Kidney capillary endothelial cell (primary cell): ENCODE measurements around the gene ZNF429.
"Not testable (repeated sequence)": the region's sequence is repeated elsewhere in the genome, so short reads cannot be mapped to it uniquely, and the experiment has no call there.

Experiments
- DNase-seq: peaks from one replicate; pipeline ENCODE4 v3.0.0-alpha.2; 2018; ENCODE audit warnings: low spot score

The ZNF429 gene

DNA sequence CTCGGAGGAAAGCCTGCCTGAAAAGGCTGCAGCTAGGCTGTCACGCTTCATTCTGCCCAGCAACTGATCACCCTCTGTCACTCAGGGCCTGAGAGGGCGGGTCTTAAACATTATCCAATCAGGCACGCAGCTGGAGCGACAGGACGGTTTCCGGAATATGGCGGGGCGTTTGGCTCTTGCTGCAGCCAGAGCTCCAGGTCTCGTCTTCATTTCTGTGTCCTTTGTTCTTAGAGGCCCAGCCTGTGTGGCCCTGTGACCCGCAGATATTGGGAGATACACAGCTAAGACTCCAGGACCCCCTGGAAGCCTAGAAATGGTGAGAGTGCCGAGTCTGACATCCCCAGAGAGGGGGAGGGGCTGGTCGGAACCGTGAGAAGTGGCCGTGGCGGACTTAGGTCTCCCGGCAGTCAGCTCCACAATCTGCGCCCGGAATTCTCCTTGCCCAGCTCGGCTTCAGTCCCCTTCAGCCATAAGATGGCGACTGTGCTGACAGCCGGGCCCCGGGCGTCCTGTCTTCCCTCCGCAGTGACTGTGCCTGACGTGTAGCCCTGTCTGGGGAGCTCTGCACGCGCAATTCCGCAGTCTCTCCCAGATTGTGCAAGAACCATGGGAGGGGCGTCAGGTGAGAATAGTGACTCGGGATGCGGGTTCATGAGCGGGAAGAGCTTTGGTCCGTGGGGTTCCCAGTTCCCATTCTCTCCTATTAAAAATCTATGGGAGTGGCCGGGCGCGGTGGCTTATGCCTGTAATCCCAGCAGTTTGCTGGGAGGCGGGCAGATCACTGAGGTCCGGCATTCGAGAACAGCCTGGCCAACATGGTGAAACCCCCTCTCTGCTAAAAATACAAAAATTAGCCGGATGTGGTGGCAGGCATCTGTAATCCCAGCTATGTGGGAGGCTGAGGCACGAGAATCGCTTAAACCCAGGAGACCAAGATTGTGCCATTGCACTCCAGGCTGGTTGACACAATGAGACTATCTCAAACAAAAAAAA is at the start of gene ZNF429:
TSS of gene ZNF429 (plus strand) at position 144 of the 993 bp plus-strand sequence. CDS start at position 314, 170 bp downstream.
- DNase-seq = peak; percentile 84

DNA sequence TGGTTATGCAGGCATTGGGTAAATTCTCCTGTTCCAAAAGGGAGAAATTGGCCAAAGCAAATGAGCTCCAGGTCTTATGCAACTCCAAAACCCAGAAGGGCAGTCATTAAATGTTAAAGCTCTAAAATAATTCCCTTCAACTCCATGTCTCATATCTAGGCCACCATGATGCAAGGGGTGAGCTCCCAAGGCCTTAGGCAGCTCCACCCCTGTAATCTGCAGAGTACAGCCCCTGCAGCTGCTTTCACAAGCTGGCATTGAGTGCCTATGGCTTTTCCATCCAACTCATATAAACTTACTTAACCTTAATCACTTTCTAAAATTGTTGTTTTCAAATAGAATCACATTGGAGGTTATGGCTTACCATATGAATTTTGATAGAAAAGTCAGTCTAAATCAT is 44.7 kb upstream of the ZNF429 start:
- no peak for DNase-seq

DNA sequence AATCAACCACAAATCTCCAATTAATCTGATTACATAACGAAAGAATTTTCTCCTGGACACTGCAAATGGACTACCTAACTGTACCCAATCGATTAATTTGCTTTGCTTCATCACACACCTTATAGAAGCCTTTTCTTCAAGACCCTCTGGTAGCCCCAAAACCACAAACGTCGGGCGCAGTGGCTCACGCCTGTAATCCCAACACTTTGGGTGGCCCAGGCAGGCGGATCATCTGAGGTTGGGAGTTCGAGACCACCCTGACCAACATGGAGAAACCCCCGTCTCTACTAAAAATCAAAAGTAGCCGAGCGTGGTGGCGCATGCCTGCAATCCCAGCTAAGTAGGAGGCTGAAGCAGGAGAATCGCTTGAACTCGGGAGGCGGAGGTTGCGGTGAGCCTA is 42.9 kb upstream of the ZNF429 start:
- DNase-seq = no peak

DNA sequence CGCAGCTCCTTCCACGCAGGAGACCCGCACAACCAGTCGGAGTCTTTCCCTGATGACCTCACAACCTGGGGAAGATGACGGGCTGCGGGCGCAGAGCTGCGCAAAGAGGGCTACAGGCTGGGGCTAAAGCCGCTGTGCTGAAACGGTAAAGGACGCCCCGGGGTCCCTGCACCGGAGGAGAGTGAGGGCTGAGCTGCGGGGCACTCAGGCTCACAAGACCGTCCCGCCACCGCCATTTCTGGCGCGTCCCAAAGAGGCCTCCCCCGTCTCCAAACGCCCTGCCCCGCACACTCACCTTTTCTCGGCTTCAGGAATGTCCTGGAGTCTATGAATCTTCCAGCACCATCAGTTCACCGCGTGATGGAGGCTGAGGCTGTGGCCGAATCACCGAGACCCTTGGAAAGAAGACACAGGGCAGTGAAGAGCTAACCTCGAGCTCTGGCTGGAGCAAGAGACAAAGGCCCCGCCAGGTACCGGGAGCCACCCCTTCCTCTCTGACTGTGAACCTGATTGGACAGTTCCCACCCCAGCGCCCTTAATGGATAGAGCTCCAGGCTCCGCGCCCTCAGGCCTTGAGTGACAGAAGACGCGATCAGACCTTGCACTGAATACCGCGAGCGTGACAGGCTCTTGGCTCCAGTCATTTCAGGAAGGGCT is 41.8 kb upstream of the ZNF429 start:
- no peak for DNase-seq

DNA sequence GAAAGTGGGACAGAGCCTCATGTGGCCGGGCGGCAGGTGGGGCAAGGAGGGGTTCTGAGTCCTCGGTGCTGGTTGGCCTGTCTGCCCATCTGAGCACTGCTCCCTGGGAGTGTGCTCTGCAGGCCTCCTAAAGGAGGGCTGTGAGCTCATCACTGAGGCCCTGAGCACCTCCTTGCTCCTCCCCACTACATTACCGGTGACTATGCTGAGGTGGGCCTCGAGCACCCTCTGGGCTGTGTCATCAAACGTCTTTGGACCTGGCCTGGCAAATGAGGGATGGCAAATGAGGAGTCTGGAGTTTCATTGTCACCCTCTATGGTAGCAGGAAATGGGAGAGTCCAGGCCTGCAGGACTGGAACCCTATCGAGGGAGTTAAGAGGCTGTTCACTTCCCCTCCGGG is 38.8 kb upstream of the ZNF429 start:
- DNase-seq = no peak

DNA sequence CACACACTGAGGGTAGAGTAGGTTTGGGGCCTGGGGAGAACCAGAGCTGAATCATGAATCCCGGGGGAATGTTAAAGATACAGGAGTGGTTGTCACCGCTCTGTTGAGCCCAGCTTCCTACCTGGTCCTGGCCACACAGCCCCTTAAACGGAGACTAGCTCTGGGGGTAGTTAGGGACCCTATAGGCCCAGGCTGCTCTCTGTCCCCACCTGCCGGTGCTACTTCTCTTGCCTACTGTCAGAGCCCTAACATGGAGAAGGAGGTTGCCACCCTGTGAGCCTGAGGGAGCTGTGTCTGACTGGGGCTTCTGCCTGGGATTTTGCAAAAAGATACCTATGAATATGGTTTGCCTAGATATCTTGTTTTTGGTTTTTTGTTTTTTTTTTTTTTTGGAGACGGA is 36.6 kb upstream of the ZNF429 start:
- DNase-seq = no peak

DNA sequence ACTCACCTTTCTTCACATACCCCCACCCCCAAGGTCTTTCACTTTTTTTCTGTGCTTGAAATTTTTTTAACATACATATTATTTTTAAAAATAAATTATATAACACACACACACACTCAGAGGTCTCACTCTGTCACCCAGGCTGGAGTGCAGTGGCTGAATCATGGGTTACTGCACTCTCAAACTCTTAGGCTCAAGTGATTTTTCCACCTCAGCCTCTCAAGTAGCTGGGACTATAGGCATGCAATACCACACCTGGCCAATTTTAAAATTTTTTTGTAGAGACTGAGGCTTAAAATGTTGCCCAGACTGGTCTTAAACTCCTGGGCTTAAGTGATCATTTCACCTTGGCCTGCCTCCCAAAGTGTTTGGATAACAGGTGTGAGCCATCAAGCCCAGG is 32.9 kb upstream of the ZNF429 start:
- DNase-seq = no peak

DNA sequence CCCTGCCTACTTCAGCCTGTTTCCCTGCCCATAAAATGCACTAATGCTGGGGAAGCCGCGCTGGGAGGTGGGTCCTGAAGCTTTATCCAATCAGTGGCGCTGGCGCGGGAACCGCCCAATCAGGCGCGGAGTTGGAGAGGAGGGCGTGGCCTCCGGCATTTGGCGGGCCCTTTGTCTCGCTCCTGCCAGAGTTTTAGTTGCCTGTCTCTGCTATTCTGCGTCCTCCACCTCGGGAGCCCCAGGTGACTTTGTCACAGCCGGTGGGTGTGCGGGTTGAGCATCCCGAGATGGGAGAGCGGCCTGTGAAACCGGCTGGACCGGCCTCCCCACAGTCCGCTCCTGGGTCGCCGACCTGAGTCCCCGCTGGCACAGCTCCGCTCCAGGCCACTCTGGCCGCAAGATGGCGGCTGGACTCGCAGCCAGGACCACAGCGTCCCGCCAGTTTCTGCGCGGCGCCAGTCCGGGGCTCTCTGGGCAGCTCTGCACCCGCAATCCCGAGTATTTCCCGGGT is 30.7 kb upstream of the ZNF429 start:
- peak; percentile 1 for DNase-seq

DNA sequence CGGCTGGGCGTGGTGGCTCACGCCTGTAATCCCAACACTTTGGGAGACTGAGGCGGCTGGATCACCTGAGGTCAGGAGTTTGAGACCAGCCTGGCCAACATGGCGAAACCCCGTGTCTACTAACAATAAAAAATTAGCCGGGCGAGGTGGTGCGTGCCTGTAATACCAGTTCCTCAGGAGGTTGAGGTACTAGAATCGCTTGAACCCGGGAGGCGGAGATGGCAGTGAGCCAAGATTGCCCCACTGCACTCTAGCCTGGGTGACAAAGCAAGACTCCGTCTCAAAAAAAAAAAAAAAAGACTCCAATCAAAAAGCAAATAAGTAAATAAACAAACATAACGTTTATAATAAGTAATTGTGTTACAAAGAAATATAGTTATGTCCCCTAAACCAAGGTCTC is 23.0 kb upstream of the ZNF429 start:
- DNase-seq = not testable (repeated sequence)

DNA sequence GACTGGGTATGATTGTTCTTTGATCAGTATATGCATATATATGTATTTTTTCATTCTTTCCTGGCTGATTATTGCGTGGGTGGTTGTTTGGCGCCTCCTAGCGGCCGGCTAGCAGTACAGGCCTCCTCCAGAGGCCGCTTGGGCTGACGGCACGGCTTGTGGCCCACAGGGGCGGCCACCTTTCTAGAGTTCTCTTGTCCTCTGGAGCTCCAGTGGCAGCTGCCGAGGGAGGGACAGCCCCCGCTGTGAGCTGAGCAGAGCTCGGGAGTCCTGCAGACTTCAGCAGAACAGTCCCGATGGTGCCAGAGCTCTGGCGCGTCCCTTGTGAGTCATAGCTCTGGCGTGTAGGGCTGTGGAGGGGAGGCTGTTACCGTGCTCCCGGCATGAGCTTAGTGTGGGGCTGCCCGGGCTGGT is 22.5 kb upstream of the ZNF429 start:
- no peak for DNase-seq

DNA sequence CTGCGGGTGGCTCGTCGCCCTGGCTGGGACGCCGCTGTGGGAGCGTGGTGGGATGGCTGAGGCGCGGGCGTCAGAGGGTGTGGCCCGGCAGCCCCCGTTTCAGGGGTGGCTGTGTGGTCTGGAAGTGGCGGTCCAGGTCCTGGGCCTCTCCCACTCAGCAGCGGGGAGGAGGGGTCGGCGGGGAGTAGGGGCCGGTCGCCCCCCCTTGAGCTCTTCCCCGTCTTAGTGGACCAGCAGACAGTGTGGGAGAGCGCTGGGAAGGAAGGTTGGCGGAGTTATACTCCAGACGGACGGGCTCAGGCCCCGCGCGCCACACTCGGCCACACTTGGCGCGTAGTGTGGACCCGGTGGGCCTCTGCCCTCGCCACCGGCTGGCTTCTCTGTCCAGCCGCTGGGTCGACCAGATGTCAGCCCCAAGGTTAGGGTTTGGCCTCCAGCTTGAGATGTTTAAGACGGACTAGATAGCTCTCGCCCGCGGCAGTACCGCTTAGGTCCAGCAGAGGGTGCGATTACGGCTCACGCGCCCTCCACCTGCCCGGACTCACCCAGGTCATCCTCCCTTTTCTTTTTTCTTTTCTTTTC is 21.7 kb upstream of the ZNF429 start:
- DNase-seq = no peak

DNA sequence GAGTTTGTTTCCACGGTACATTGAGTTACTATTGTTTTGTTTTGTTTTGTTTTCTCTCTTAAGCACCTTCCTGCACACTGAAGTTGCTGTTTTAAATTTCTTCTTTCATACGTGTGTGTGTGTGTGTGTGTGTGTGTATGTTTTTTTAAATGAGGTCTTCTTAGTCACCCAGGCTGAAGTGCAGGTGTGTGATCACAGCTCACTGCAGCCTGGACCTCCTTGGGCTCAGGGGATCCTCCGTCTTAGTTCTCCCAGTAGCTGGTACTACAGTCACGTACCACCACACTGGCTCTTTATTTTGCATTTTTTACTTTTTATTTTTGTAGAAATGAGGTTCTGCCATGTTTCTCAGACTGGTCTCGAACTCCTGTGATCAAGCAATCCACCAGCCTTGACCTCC is 20.8 kb upstream of the ZNF429 start:
- no peak for DNase-seq

DNA sequence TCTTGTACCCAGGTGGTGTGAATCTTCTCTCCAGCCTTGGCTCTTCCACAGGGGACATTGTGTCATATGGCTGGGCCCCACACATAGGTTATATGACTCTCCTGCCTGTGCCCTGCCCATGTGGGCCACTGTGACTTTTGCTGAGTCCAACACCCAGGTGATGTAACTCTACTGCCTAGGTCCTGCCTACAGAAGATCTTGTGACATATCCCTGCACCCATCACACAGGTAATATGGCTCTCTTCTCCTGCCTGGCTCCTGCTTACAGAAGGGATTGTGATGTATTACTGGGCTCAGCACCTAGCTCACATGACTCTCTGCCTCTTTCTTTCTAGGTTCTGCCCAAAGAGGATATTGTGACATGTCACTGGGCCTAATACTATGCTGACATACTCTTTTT is 19.5 kb upstream of the ZNF429 start:
- no peak for DNase-seq

DNA sequence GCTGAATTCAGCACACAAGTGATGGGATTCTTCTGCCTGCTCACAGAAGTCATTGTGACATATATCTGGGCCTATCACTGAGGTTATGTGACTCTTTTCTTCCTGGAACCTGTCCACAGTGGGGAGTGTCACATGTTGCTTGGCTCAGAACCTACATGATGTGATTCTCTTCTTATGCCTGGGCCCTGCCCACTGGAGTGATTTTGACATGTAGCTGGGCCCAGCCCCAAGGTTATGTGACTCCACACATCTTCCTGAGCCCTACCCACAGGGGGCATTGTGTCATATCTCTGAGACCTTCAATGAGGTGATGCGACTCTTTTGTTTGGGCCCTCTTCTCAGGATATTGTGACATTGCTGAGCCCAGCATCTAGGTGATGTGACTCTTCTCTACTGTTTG is 17.4 kb upstream of the ZNF429 start:
- DNase-seq = no peak

DNA sequence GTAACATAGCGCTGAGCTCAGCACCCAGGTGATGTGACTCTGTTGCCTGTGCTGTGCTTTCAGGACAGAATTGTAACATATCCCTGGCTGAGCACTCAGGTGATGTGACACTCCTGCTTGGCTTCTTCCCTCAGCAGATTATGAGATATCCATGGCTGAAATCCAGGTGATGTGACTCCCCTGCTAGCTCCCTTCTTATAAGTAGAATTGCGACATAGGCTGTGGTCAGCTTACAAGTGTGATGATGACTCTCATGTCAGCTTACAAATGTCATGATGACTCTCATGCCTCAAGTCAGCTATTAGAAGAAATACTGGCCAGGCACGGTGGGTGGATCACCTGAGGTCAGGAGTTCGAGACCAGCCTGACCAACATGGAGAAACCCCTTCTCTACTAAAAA is 14.3 kb upstream of the ZNF429 start:
- DNase-seq = no peak

DNA sequence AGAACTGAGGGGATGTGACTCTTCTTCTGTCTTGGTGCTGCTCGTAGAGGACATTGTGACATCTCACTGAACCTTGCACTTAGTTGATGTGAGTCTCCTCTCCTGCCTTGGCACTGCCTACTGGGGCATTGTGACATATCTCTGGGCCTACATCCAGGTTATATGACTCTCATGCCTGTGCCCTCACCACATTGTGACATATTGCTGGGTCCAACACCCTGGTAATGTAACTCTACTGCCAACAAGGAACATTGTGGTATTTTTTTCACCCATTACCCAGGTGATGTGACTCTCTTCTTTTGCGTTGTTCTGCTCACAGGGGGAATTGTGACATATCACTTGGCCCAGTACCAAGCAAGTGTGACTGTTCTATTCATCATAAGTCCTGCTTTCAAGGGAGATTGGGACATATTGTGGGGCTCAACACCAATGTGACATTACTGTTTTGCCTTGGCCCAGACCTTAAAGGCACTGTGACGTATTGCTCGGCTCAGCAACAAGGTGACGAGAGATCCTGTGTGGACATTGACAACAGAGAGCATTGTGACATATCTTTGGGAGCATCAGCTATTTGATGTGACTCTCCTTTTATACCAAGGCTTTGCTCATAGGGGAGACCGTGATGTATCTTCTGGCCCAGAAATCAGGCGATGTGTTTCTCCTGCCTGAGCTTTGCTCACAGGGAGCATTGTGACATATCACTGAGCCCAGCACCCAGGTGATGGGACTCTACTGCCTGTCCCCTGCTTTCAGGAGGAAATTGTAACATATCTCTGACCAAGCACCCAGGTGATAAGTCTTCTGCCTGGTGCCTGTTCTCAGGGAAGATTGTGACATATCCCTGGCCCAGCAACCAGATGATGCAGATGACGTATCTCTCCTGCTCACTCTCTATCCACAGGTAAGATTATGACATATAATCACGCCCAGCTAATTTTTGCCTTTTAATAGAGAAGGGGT is 12.2 kb upstream of the ZNF429 start:
- DNase-seq = no peak

DNA sequence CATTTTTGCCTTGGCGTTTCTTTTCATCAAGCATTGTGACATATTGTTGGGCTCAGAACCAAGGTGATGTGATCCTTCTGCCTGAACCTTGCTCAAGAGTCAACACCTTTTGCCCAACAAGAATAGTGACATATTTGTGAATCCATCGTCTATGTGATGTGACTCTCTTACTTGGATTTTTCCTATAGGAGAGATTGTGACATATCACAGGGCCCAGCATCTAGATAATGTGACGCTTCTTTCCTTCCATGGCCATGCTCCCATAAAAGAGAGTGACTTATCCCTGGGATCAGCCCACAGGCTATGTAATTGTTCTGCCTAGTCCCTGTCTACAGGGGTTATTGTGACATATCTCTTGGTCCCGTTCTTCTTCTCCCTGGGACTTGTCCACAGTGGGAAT is 8.5 kb upstream of the ZNF429 start:
- DNase-seq = no peak

DNA sequence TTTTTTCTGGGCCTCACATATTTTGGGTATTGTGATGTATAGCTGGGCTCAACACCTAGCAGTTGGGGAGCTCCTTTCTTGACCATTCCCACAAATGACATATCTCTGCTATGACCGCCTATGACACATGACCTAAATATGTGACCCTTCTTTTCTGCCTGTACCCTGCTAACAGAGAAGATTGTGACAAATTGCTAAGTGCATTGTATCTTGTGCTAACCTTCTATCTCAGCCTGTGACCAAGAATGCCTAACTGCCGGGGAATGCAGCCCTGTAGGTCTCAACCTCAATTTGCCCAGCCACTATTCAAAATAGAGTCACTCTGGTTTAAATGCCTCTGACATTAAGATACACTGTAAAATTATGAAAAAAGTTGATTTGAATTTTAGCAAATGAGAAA is 6.8 kb upstream of the ZNF429 start:
- DNase-seq = no peak

DNA sequence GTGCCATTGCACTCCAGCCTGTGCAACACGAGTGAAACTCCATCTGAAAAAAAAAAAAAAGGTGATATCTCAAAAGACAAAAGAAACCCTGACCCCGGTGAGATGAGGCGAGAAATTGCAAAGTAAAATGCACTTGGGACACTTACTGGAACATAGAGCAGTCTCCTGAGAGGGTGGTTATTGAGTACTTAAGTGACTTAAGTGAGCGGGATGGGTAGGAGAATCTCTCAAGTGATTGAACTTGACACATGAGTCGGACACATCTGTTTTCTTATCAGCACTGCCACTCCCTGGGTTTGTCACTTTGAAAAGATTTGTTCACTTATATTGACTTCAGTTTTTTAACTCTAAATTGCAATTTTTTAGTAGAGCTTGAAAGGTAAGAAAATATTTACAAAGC is 2.8 kb downstream of the ZNF429 start:
- no peak for DNase-seq

DNA sequence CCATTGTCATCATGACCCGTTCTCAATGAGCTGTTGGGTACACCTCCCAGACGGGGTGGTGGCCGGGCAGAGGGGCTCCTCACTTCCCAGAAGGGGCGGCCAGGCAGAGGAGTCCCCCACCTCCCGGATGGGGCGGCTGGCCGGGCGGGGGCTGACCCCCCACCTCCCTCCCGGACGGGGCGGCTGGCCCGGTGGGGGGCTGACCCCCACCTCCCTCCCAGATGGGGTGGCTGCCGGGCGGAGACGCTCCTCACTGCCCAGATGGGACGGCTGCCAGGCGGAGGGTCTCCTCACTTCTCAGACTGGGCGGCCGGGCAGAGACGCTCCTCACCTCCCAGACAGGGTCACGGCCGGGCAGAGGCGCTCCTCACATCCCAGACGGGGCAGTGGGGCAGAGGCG is 5.7 kb downstream of the ZNF429 start:
- not testable (repeated sequence) for DNase-seq

DNA sequence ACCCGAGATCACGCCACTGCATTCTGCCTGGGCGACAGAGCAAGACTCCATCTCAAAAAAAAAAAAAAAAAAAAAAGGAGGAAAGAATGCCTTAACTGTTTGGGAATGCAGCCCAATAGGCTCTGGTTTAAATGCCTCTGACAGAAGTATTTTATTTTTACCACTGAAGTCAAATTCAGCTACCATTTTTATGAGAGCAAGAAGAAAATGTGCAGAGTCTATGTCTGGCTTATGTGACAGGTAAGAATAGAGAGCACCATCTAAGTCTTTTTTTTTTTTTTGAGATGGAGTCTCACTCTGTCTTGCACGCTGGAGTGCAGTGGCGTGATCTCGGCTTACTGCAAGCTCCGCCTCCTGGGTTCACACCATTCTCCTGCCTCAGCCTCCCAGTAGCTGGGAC is 7.2 kb downstream of the ZNF429 start:
- DNase-seq = not testable (repeated sequence)

DNA sequence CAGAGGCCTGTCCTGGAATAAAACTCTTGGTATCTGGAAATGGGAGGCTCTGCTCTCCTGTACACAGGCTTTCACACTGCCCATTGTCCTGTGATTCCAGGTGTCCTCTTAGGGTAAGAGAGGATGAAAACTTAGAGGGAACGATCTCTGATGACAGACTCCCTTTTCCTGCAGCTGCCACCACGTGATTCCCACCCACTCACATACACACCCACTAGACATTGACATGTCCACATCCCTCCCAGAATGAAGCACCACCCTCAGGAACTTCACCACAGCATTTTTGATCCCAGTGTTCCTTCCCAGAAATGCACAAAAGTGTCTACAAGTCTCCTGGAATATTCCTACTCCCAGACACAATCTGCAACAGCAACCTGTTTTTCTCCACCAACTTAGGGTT is 8.2 kb downstream of the ZNF429 start:
- DNase-seq = no peak
